ENCODE measurements around the gene DCLK1.

DCLK1 gene

DNA sequence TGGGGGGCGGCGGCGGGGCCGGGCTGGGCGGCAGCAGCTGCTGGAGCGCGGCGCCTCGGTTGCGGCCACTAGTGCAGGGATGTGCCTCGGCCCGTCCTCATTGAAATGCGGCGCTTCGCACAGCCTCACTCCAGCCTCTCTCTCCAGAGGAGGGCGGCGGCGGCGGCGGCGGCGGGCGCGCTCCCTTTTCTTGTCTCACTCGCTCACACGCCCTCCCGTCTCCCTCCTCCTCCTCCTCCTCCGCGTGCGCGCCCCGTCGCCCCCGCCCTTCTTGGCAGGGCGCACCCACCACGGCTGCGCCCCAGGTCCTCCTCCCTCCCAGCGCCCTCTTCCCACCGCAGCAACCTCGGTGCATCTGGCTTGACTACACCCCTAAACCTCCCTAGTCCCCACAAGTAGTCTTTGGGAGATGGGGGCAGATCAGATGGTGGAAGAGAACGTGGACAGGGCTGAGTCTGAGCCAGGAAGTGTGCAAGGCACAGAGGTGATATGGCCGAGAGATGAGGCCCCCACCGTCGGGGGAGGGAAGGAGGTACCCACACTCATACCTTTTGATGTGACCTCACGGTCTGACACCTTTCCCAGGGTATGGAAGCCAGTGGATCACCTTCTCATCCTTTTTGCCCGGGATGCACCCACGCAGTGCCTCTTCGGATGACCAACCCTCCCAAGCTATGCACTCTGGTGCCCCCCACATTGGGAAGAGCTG lies at the start of gene DCLK1:
DCLK1 (minus strand) TSS at position 161 of the 709 bp plus-strand sequence.
- H3K9me3 Mint-ChIP-seq: peaks cover 7% of the 10 kb centered on the region
- no peak within 1 kb of the TSS for H3K27ac Mint-ChIP-seq
- peaks cover 35% of the 10 kb centered on the region for H3K27me3 Mint-ChIP-seq

DNA sequence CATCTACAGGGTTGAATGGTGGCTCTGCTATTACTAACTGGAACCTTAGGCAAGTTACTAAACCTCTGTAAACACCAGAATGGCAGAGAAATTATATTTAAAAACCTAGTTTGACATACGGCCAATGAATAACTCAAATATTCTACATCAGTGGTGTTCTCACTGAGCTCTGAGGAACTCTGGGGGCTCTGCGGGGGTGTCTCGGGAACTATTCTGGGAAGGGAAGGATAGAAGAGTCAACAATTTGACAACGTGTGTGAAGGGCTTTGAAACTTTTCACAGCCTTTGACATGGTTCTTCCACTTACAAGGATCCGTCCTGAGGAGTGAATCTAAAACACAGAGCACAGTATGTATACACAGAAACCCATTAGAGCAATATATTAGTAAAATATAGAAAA lies 44.4 kb upstream of the DCLK1 start:
- H3K27me3 Mint-ChIP-seq: no peaks in the 10 kb centered on the region
- H3K36me3 Mint-ChIP-seq (ENCODE audit: low read depth): no peaks in the 10 kb centered on the region
- H3K27ac Mint-ChIP-seq: no peak overlapping the region
- no peak overlapping the region for H3K4me3 Mint-ChIP-seq
- H3K9me3 Mint-ChIP-seq: no peaks in the 10 kb centered on the region
- H3K4me1 Mint-ChIP-seq (ENCODE audit: low read depth): no peaks in the 10 kb centered on the region

More for the DNA sequence above, at the start of gene DCLK1:
- Mint-ChIP-seq H3K36me3 (ENCODE audit: low read depth) (no peaks in the 10 kb centered on the region), H3K4me3 (no peak within 1 kb of the TSS), H3K4me1 (ENCODE audit: low read depth) (no peaks in the 10 kb centered on the region)

- H3K4me3 Mint-ChIP-seq: no peak overlapping the region
- H3K27me3 Mint-ChIP-seq: peaks cover under 1% of the 10 kb centered on the region
- H3K27ac Mint-ChIP-seq: no peak overlapping the region
- H3K36me3 Mint-ChIP-seq (ENCODE audit: low read depth): no peaks in the 10 kb centered on the region
- no peaks in the 10 kb centered on the region for H3K9me3 Mint-ChIP-seq
- no peaks in the 10 kb centered on the region for H3K4me1 Mint-ChIP-seq (ENCODE audit: low read depth)
These were observed 43.7 kb upstream of the DCLK1 start for GRCh38 chr13:36174923-36175322.

GRCh38 chr13:36173571-36174322 lies 42.6 kb upstream of the DCLK1 start:
- Mint-ChIP-seq H3K36me3 (ENCODE audit: low read depth) (no peaks in the 10 kb centered on the region), H3K4me3 (no peak overlapping the region), H3K4me1 (ENCODE audit: low read depth) (no peaks in the 10 kb centered on the region), H3K27ac (no peak overlapping the region), H3K27me3 (peaks cover 4% of the 10 kb centered on the region), H3K9me3 (no peaks in the 10 kb centered on the region)

DNA sequence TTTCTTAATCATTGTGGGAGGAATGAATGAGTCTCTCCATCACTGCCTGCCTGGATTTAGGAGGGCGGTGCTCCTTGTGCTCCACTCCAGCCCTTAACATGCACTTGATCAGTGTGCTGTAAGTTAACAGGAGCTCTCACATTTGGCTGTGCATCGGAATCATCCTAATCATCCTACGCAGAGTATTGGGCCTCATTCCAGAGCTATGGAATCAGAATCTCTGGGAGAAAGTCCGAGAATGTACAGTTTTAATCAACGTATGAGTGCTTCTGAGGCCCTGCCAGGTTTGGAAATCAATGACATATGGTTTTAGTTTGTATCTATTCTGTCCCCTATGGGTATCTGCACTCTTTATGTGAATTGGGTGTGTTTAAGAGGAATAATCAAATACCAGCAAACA lies 34.9 kb upstream of the DCLK1 start:
- no peak overlapping the region for H3K27ac Mint-ChIP-seq
- H3K27me3 Mint-ChIP-seq: peaks cover 4% of the 10 kb centered on the region
- no peak overlapping the region for H3K4me3 Mint-ChIP-seq
- no peaks in the 10 kb centered on the region for H3K9me3 Mint-ChIP-seq
- no peaks in the 10 kb centered on the region for H3K36me3 Mint-ChIP-seq (ENCODE audit: low read depth)
- H3K4me1 Mint-ChIP-seq (ENCODE audit: low read depth): no peaks in the 10 kb centered on the region

GRCh38 chr13:36163809-36164308 lies 32.7 kb upstream of the DCLK1 start:
- H3K27me3 Mint-ChIP-seq: no peaks in the 10 kb centered on the region
- H3K9me3 Mint-ChIP-seq: peaks cover 4% of the 10 kb centered on the region
- H3K27ac Mint-ChIP-seq: no peak overlapping the region
- H3K36me3 Mint-ChIP-seq (ENCODE audit: low read depth): no peaks in the 10 kb centered on the region
- H3K4me3 Mint-ChIP-seq: no peak overlapping the region
- H3K4me1 Mint-ChIP-seq (ENCODE audit: low read depth): no peaks in the 10 kb centered on the region

DNA sequence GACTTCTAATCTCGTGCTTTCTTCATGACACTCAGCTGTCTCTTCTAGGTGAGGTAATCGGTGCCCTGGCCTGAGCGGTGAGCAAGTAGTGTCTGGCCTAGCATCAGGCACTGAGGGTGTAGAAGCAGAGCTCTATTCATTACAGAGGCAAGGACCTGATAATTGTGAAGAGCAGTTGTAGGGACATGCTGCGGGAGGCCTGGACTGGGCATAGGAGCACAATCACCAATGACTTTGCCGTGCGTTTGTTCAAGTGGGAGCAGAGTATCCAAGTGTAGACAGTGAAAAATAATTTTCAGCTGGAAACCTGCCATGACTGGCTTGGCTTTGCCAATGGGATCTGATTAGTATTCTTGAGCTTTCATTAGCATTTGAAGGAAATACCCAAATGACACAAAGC lies 32.1 kb upstream of the DCLK1 start:
- H3K4me1 Mint-ChIP-seq (ENCODE audit: low read depth): no peaks in the 10 kb centered on the region
- H3K36me3 Mint-ChIP-seq (ENCODE audit: low read depth): no peaks in the 10 kb centered on the region
- no peak overlapping the region for H3K27ac Mint-ChIP-seq
- peaks cover 4% of the 10 kb centered on the region for H3K9me3 Mint-ChIP-seq
- H3K27me3 Mint-ChIP-seq: no peaks in the 10 kb centered on the region
- no peak overlapping the region for H3K4me3 Mint-ChIP-seq

DNA sequence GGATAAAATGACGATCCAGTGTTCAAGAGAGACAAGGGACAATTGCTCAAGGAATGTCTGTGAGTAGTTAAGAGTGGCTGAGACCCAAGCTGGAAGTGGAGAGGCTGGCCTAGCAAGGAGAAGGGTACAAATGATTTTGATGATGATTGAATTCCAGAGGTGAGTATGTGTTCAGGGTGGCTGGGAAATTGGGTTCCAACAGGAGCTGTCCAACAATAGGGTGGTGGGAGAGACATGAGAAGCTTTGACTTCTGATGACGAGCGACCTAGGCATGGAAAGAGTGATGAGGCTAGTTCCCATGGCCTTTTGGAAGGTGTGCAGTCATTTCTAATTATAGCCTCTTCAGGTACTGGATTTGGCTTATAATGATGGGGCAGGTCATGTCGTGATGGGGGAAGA lies 29.1 kb upstream of the DCLK1 start:
- H3K27ac Mint-ChIP-seq: no peak overlapping the region
- H3K27me3 Mint-ChIP-seq: peaks cover 9% of the 10 kb centered on the region
- H3K9me3 Mint-ChIP-seq: peaks cover 10% of the 10 kb centered on the region
- H3K4me3 Mint-ChIP-seq: no peak overlapping the region
- no peaks in the 10 kb centered on the region for H3K4me1 Mint-ChIP-seq (ENCODE audit: low read depth)
- no peaks in the 10 kb centered on the region for H3K36me3 Mint-ChIP-seq (ENCODE audit: low read depth)

DNA sequence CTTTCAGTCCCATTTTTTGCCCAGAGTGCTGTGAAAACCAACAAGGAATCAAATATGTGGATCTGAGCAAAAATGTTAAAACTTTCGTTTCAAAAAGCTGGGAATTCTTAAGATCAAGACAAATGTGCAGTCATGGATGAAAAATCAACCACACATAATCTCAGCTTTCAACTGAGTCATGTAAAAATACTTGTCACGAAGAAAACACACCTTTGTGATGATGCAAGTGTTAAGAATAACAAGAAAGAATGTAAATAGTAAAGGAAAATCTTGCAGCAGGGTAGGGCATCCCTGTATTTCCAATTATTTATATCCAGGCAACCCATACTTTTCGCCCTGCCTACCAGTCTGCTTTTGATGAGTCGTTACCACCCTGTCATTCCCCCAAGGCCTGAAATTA lies 27.4 kb upstream of the DCLK1 start:
- H3K36me3 Mint-ChIP-seq (ENCODE audit: low read depth): no peaks in the 10 kb centered on the region
- peaks cover 10% of the 10 kb centered on the region for H3K9me3 Mint-ChIP-seq
- peaks cover 16% of the 10 kb centered on the region for H3K27me3 Mint-ChIP-seq
- H3K4me3 Mint-ChIP-seq: no peak overlapping the region
- no peak overlapping the region for H3K27ac Mint-ChIP-seq
- H3K4me1 Mint-ChIP-seq (ENCODE audit: low read depth): no peaks in the 10 kb centered on the region

DNA sequence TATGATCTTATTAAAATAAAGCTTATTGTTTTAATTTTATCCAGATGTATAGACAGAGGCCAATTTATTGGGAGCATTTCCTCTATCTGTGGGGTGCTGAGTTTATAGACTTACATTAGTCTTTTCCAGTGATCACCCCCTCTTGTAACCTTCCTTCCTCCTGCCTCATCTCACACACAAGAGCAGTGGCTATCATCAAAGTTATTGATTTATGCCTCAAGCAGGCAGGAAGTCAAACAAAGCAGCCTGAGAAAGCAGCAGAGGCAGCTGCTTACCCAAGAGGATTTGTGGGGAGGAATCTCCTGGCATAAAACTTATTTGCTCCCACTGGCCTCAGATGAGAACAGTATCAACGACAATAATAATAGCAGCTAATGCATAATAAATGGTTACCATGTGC lies 26.3 kb upstream of the DCLK1 start:
- Mint-ChIP-seq H3K36me3 (ENCODE audit: low read depth) (no peaks in the 10 kb centered on the region), H3K27me3 (peaks cover 19% of the 10 kb centered on the region), H3K27ac (no peak overlapping the region), H3K4me1 (ENCODE audit: low read depth) (no peaks in the 10 kb centered on the region), H3K4me3 (no peak overlapping the region), H3K9me3 (peaks cover 10% of the 10 kb centered on the region)

GRCh38 chr13:36154567-36155291 lies 23.5 kb upstream of the DCLK1 start:
- Mint-ChIP-seq H3K9me3 (peaks cover 6% of the 10 kb centered on the region), H3K4me1 (ENCODE audit: low read depth) (no peaks in the 10 kb centered on the region), H3K27ac (no peak overlapping the region), H3K36me3 (ENCODE audit: low read depth) (no peaks in the 10 kb centered on the region), H3K27me3 (peaks cover 19% of the 10 kb centered on the region), H3K4me3 (no peak overlapping the region)

DNA sequence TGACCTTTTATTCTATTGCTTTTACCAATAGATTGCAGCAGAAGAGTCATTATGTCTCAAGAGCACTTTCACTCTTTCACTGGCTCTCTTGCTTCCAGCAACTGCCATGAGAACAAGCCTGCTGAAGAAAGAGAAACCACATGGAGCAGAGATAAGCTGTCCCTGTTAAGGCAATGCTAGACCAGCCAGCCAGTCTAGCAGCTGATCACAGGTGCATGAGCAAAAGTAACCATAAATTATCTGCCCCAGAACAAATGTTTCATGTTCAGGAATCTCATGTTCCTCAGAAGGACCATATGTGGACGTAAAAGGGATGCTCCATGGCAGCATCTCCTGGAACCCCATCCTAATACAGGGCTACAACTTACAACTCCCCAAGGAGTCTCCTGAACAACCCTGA lies 20.4 kb upstream of the DCLK1 start:
- no peak overlapping the region for H3K4me3 Mint-ChIP-seq
- no peak overlapping the region for H3K27ac Mint-ChIP-seq
- no peaks in the 10 kb centered on the region for H3K36me3 Mint-ChIP-seq (ENCODE audit: low read depth)
- H3K27me3 Mint-ChIP-seq: peaks cover 19% of the 10 kb centered on the region
- no peaks in the 10 kb centered on the region for H3K4me1 Mint-ChIP-seq (ENCODE audit: low read depth)
- peaks cover 6% of the 10 kb centered on the region for H3K9me3 Mint-ChIP-seq

- no peaks in the 10 kb centered on the region for H3K9me3 Mint-ChIP-seq
These were observed 17.3 kb upstream of the DCLK1 start for GRCh38 chr13:36148446-36148845.

GRCh38 chr13:36147330-36147729 lies 16.1 kb upstream of the DCLK1 start:
- H3K27ac Mint-ChIP-seq: no peak overlapping the region
- H3K9me3 Mint-ChIP-seq: no peaks in the 10 kb centered on the region
- H3K4me1 Mint-ChIP-seq (ENCODE audit: low read depth): no peaks in the 10 kb centered on the region
- no peaks in the 10 kb centered on the region for H3K36me3 Mint-ChIP-seq (ENCODE audit: low read depth)
- no peaks in the 10 kb centered on the region for H3K27me3 Mint-ChIP-seq
- H3K4me3 Mint-ChIP-seq: no peak overlapping the region

More at GRCh38 chr13:36148446-36148845, 17.3 kb upstream of the DCLK1 start:
- H3K4me1 Mint-ChIP-seq (ENCODE audit: low read depth): no peaks in the 10 kb centered on the region
- no peak overlapping the region for H3K4me3 Mint-ChIP-seq
- no peak overlapping the region for H3K27ac Mint-ChIP-seq
- peaks cover 1% of the 10 kb centered on the region for H3K27me3 Mint-ChIP-seq
- no peaks in the 10 kb centered on the region for H3K36me3 Mint-ChIP-seq (ENCODE audit: low read depth)

All from stimulated activated naive CD8-positive, alpha-beta T cell treated with anti-CD3 and anti-CD28 coated beads, Interleukin-15, Interleukin-2, amounts not matched to agents 100 ng/mL and 50 ng/mL, for 24 hours (primary cell).